Measurements from ENCODE around the gene HCAR2. TPM values are rescaled to one million over a fixed set of nuclear protein-coding genes. Genes with fewer than 3 reads are reported as not detected.
A peak's percentile ranks its signal among the peaks of the same experiment; 100 is the strongest.
"Not testable (repeated sequence)": the region's sequence is repeated elsewhere in the genome, so short reads cannot be mapped to it uniquely, and the experiment has no call there.

The HCAR2 gene
- total RNA-seq, 3 donors from 2014 or later (not counting 1 experiment from before 2014, with no cell fraction given) = 1.3 to 8.5 (median 1.5) TPM

DNA sequence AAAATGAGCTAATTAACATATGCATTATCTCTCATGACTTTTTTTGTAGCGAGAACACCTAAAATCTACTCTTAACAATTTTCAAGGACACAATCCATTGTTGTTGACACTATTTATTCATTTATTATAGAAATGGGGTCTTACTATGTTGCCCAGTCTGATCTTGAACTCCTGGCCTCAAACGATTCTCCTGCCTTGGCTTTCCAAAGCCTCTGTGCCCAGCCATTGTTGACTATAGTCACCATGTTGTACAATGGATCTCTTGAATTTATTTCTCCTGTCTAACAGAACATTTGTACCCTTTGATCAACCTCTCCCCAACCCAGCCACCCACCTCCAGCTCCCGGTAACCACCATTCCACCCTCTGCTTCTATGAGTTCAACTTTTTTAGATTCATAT is 41.2 kb downstream of the HCAR2 start:
- H3K27me3 ChIP-seq (ENCODE audit: control insufficient read depth, insufficient read depth, low read length) = no peaks in the 10 kb centered on the region
- Mint-ChIP-seq H3K4me3 (no peak overlapping the region), H3K27ac (no peak overlapping the region), H3K4me1 (no peaks in the 10 kb centered on the region), H3K36me3 (no peaks in the 10 kb centered on the region), H3K9me3 (no peaks in the 10 kb centered on the region), H3K27me3 (ENCODE audit: low read depth in 2 of 2) (no peaks in the 10 kb centered on the region)
- H3K27ac ChIP-seq (ENCODE audit: low read length) = no peak overlapping the region
- TF ChIP-seq, protein P1, sequence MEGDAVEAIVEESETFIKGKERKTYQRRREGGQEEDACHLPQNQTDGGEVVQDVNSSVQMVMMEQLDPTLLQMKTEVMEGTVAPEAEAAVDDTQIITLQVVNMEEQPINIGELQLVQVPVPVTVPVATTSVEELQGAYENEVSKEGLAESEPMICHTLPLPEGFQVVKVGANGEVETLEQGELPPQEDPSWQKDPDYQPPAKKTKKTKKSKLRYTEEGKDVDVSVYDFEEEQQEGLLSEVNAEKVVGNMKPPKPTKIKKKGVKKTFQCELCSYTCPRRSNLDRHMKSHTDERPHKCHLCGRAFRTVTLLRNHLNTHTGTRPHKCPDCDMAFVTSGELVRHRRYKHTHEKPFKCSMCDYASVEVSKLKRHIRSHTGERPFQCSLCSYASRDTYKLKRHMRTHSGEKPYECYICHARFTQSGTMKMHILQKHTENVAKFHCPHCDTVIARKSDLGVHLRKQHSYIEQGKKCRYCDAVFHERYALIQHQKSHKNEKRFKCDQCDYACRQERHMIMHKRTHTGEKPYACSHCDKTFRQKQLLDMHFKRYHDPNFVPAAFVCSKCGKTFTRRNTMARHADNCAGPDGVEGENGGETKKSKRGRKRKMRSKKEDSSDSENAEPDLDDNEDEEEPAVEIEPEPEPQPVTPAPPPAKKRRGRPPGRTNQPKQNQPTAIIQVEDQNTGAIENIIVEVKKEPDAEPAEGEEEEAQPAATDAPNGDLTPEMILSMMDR (IDR thresholded peaks at IDR 0.05) = no peak
- peaks cover 6% of the 10 kb centered on the region for H3K4me1 ChIP-seq (ENCODE audit: control insufficient read depth, insufficient read depth, low read length)
- whole genome bisulfite sequencing (ENCODE audit: insufficient coverage) = 91% methylated on average over 2 of the region's 3 CpGs
- ATAC-seq (no peak), DNase-seq (no peak)
- intact Hi-C loops (cut with micrococcal nuclease) = no loop called here
- H3K4me3 ChIP-seq (ENCODE audit: low read length) = no peak overlapping the region
- H3K9me3 ChIP-seq (ENCODE audit: control insufficient read depth, insufficient read depth, low read length) = no peaks in the 10 kb centered on the region
- H3K36me3 ChIP-seq (ENCODE audit: control insufficient read depth, insufficient read depth, low read length) = no peaks in the 10 kb centered on the region

DNA sequence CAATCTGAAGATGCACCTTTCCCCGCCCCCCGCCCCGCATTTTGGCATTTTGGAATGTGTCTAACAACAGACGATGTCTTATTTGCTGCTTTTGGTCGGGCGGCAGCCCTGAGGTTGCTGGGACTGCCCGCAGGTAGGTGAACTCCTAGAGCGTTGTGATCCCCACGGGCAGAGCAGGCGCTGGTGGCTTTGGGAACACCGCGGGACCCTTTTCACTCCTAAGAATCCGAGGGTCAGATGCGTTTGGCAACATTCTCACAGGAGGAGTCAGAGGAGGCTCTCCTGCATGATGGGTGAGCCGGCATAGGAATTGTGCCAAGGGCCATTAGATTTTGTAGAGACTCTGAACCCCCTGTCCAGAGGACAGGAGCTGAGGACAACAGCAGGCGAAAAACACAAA is 41.9 kb downstream of the HCAR2 start:
- intact Hi-C loops (cut with micrococcal nuclease) = no loop called here
- Mint-ChIP-seq H3K27ac (no peak overlapping the region), H3K27me3 (ENCODE audit: low read depth in 2 of 2) (no peaks in the 10 kb centered on the region), H3K36me3 (no peaks in the 10 kb centered on the region), H3K4me1 (no peaks in the 10 kb centered on the region), H3K9me3 (no peaks in the 10 kb centered on the region), H3K4me3 (no peak overlapping the region)
- H3K36me3 ChIP-seq (ENCODE audit: control insufficient read depth, insufficient read depth, low read length) = no peaks in the 10 kb centered on the region
- no peak overlapping the region for H3K4me3 ChIP-seq (ENCODE audit: low read length)
- H3K4me1 ChIP-seq (ENCODE audit: control insufficient read depth, insufficient read depth, low read length) = peaks cover 6% of the 10 kb centered on the region
- no peak for DNase-seq
- TF ChIP-seq, protein P1 (IDR thresholded peaks at IDR 0.05) = no peak
- H3K9me3 ChIP-seq (ENCODE audit: control insufficient read depth, insufficient read depth, low read length) = no peaks in the 10 kb centered on the region
- no peaks in the 10 kb centered on the region for H3K27me3 ChIP-seq (ENCODE audit: control insufficient read depth, insufficient read depth, low read length)
- 87% methylated on average over 16 of the region's 16 CpGs for WGBS (ENCODE audit: insufficient coverage)
- H3K27ac ChIP-seq (ENCODE audit: low read length) = no peak overlapping the region
- no peak for ATAC-seq

DNA sequence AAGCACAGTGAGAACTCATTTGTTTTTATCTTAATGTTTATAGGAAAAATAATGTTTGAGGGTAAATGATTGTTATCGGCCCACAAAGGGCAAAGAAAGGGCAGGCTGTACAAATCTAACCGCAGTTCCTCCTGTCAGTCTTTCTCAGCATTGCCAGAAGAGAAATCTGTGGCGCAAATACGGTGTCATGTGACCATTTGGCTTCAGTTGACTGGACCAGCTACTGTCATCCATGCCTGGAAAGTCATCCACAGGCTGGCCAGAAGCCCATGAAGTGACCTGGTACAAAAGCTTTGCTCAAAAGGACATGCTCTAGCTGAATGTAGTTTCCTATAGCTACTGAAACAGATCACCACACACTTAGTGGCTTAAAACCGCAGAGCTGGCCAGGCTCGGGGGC is 43.6 kb downstream of the HCAR2 start:
- no peaks in the 10 kb centered on the region for H3K4me1 Mint-ChIP-seq
- Histone ChIP-seq H3K9me3 (ENCODE audit: control insufficient read depth, insufficient read depth, low read length) (no peaks in the 10 kb centered on the region), H3K27me3 (ENCODE audit: control insufficient read depth, insufficient read depth, low read length) (no peaks in the 10 kb centered on the region), H3K4me1 (ENCODE audit: control insufficient read depth, insufficient read depth, low read length) (peaks cover 6% of the 10 kb centered on the region), H3K4me3 (ENCODE audit: low read length) (no peak overlapping the region), H3K36me3 (ENCODE audit: control insufficient read depth, insufficient read depth, low read length) (no peaks in the 10 kb centered on the region), H3K27ac (ENCODE audit: low read length) (no peak overlapping the region)
- intact Hi-C loops (cut with micrococcal nuclease) = no loop called here
- peak in 1 of 3 donors; percentile 52 for ATAC-seq
- H3K27me3 Mint-ChIP-seq (ENCODE audit: low read depth in 2 of 2) = no peaks in the 10 kb centered on the region
- no peak overlapping the region for H3K4me3 Mint-ChIP-seq
- no peaks in the 10 kb centered on the region for H3K9me3 Mint-ChIP-seq
- no peak overlapping the region for H3K27ac Mint-ChIP-seq
- TF ChIP-seq, protein P1 (IDR thresholded peaks at IDR 0.05) = no peak
- no peaks in the 10 kb centered on the region for H3K36me3 Mint-ChIP-seq
- no peak for DNase-seq
- WGBS (ENCODE audit: insufficient coverage) = 46% methylated on average over 6 of the region's 6 CpGs

DNA sequence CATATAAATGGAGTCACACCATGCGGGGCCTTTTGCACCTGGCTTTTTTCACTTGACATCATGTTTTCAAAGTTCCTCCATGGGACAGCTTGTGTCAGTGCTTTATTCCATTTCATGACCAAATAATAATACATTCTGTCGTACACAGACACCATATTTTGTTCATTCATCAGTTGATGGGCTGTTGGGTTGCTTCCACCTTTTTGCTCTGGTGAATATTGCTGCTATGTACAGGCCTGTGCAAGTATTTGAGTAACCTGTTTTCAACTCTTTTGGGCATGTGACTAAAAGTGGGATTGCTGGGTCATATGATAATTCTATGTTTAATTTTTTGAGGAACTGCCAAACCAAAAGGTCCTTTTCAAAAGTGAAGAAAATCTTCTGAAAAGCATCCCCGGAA is 46.9 kb downstream of the HCAR2 start:
- no peaks in the 10 kb centered on the region for H3K4me1 Mint-ChIP-seq
- H3K36me3 Mint-ChIP-seq = no peaks in the 10 kb centered on the region
- Histone ChIP-seq H3K4me1 (ENCODE audit: control insufficient read depth, insufficient read depth, low read length) (peaks cover 6% of the 10 kb centered on the region), H3K9me3 (ENCODE audit: control insufficient read depth, insufficient read depth, low read length) (no peaks in the 10 kb centered on the region), H3K4me3 (ENCODE audit: low read length) (no peak overlapping the region), H3K27ac (ENCODE audit: low read length) (no peak overlapping the region), H3K27me3 (ENCODE audit: control insufficient read depth, insufficient read depth, low read length) (no peaks in the 10 kb centered on the region), H3K36me3 (ENCODE audit: control insufficient read depth, insufficient read depth, low read length) (no peaks in the 10 kb centered on the region)
- H3K9me3 Mint-ChIP-seq = no peaks in the 10 kb centered on the region
- ATAC-seq (no peak), DNase-seq (no peak)
- intact Hi-C loops (cut with micrococcal nuclease) = no loop called here
- 86% methylated on average over 3 of the region's 3 CpGs for WGBS (ENCODE audit: insufficient coverage)
- no peak overlapping the region for H3K27ac Mint-ChIP-seq
- TF ChIP-seq, protein P1 (IDR thresholded peaks at IDR 0.05) = no peak
- H3K27me3 Mint-ChIP-seq (ENCODE audit: low read depth in 2 of 2) = no peaks in the 10 kb centered on the region
- no peak overlapping the region for H3K4me3 Mint-ChIP-seq

DNA sequence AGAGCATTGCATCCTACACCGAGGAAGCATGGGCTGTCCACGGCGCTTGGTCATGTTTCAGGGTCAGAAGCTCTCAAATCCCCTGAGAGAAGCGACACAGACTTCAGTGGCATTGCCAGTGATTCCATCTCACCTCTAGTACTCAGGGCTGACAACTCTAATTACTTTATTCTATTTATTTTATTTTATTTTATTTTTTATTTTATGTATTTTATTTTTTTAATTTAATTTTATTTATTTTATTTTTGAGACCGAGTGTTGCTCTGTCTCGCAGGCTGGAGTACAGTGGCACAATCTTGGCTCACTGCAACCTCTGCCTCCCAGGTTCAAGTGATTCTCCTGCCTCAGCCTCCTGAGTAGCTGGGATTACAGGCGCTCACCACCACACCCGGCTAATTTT is 49.9 kb downstream of the HCAR2 start:
- H3K9me3 Mint-ChIP-seq = not testable (repeated sequence)

More for the DNA sequence above, 49.9 kb downstream of the HCAR2 start:
- ATAC-seq; H3K4me3 Mint-ChIP-seq; H3K36me3 Mint-ChIP-seq; H3K36me3 ChIP-seq (ENCODE audit: control insufficient read depth, insufficient read depth, low read length); H3K4me1 ChIP-seq (ENCODE audit: control insufficient read depth, insufficient read depth, low read length); H3K27me3 Mint-ChIP-seq (ENCODE audit: low read depth in 2 of 2); H3K27me3 ChIP-seq (ENCODE audit: control insufficient read depth, insufficient read depth, low read length); H3K4me1 Mint-ChIP-seq; intact Hi-C loops (cut with micrococcal nuclease); H3K9me3 ChIP-seq (ENCODE audit: control insufficient read depth, insufficient read depth, low read length); H3K4me3 ChIP-seq (ENCODE audit: low read length); DNase-seq; H3K27ac Mint-ChIP-seq; H3K27ac ChIP-seq (ENCODE audit: low read length): not testable (repeated sequence)
- 93% methylated on average over 8 of the region's 8 CpGs for WGBS (ENCODE audit: insufficient coverage)

Measured in natural killer cell (primary cell).